HFFc6 (cell line): ENCODE data around the gene OOSP3. TPM values are rescaled to one million over a fixed set of nuclear protein-coding genes. Genes with fewer than 3 reads are reported as not detected.

Experiments
- DNase-seq: peaks from one replicate; pipeline ENCODE4 v3.0.0-alpha.2; 2018
- H3K27ac Mint-ChIP-seq: 2 replicates; pipeline ENCODE4 v1.8.0; 2020; ENCODE audit warnings: mild to moderate bottlenecking, mixed read lengths
- H3K27me3 Mint-ChIP-seq: 2 replicates; pipeline ENCODE4 v1.8.0; 2021; ENCODE audit warnings: mild to moderate bottlenecking, moderate library complexity, mixed read lengths; ENCODE audit not compliant: insufficient read depth
- H3K36me3 Mint-ChIP-seq: 2 replicates; pipeline ENCODE4 v1.8.0; 2021; ENCODE audit warnings: low read depth, mixed read lengths
- H3K4me1 Mint-ChIP-seq: 2 replicates; pipeline ENCODE4 v1.8.0; 2020; ENCODE audit warnings: low read depth, mixed read lengths
- H3K4me3 Mint-ChIP-seq: 2 replicates; pipeline ENCODE4 v1.8.0; 2020; ENCODE audit warnings: mild to moderate bottlenecking, moderate library complexity, mixed read lengths
- H3K9me3 Mint-ChIP-seq: 2 replicates; pipeline ENCODE4 v1.8.0; 2020; ENCODE audit warnings: mild to moderate bottlenecking, mixed read lengths
- total RNA-seq, 6 experiments: library from RNA; stranded (reverse); fragmentation: NEBNext Ultra II Directional; extraction: Animal tissue kit (Norgen Biotek cat#: 25700); gene quantifications; 2 replicates in 1 of 6; 3 replicates in 5 of 6; pipeline ENCODE4 v1.2.3, GENCODE V29; 2021
- TF ChIP-seq, protein P1 (sequence below): fragments of 200-600 bp; sonication (generic); IDR thresholded peaks from 2 replicates; pipeline ENCODE4 v1.5.0; 2021; ENCODE audit warnings: antibody characterized with exemption, mild to moderate bottlenecking

OOSP3 gene
- total RNA-seq, 6 experiments from 2014 or later = not detected

- no peak within 1 kb of the TSS for H3K27ac Mint-ChIP-seq
These were observed 12.2 kb upstream of the OOSP3 start, which contains the start of gene TCN1 for GRCh38 chr11:59866397-59866796. Gene TCN1, minus strand, starts transcription at chr11:59866487. Its CDS starts 17 bp downstream, at chr11:59866470.

DNA sequence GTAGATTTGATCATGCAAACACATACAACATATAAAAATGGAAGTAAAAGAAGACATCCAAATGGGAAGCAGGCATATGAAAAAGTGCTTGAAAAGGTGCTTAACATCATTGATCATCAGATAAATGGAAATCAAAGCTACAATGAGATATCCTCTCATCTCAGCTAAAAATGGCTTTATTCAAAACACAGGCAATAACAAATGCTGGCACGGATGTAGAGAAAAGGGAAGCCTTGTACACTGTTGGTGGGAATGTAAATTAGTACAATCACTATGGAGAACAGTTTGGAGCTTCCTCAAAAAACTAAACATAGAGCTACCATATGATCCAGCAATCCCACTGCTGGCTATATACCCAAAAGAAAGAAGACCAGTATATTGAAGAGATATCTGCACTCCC, 11.7 kb upstream of the OOSP3 start:
- TF ChIP-seq, protein P1, sequence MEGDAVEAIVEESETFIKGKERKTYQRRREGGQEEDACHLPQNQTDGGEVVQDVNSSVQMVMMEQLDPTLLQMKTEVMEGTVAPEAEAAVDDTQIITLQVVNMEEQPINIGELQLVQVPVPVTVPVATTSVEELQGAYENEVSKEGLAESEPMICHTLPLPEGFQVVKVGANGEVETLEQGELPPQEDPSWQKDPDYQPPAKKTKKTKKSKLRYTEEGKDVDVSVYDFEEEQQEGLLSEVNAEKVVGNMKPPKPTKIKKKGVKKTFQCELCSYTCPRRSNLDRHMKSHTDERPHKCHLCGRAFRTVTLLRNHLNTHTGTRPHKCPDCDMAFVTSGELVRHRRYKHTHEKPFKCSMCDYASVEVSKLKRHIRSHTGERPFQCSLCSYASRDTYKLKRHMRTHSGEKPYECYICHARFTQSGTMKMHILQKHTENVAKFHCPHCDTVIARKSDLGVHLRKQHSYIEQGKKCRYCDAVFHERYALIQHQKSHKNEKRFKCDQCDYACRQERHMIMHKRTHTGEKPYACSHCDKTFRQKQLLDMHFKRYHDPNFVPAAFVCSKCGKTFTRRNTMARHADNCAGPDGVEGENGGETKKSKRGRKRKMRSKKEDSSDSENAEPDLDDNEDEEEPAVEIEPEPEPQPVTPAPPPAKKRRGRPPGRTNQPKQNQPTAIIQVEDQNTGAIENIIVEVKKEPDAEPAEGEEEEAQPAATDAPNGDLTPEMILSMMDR = no peak
- Mint-ChIP-seq H3K36me3 (no peaks in the 10 kb centered on the region), H3K27ac (no peak overlapping the region)

More at GRCh38 chr11:59866397-59866796, 12.2 kb upstream of the OOSP3 start, which contains the start of gene TCN1:
- TF ChIP-seq, protein P1 = no peak
- DNase-seq = no peak
- Mint-ChIP-seq H3K4me3 (no peak within 1 kb of the TSS), H3K27me3 (0 out of 2 replicates have a peak, but pooled peaks cover 2% of the 10 kb centered on the region), H3K9me3 (no peaks in the 10 kb centered on the region), H3K36me3 (no peaks in the 10 kb centered on the region), H3K4me1 (no peaks in the 10 kb centered on the region)

DNA sequence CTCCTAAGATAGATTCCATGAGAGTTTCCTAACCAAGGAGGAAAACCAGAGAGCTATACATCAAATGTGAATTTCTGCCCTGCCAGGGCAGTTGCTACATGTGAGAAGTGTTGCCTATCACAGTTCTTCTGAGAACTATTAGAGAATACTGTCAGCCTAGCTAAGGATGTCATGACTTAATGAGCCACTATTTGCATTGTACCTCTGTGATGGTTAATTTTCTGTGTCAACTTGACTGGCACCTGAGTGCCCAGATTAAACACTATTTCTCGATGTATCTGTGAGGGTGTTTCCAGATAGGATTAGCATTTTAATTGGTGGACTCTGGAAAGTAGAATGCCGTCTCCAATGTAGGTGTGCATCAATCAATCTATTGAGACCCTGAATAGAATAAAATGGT, 10.6 kb upstream of the OOSP3 start:
- no peaks in the 10 kb centered on the region for H3K4me1 Mint-ChIP-seq
- H3K27me3 Mint-ChIP-seq = 0 out of 2 replicates have a peak, but pooled peaks cover 2% of the 10 kb centered on the region
- DNase-seq = no peak

More for the DNA sequence above, 11.7 kb upstream of the OOSP3 start:
- H3K9me3 Mint-ChIP-seq = no peaks in the 10 kb centered on the region
- DNase-seq = no peak
- no peak overlapping the region for H3K4me3 Mint-ChIP-seq
- H3K27me3 Mint-ChIP-seq = 0 out of 2 replicates have a peak, but pooled peaks cover 2% of the 10 kb centered on the region
- H3K4me1 Mint-ChIP-seq = no peaks in the 10 kb centered on the region

GRCh38 chr11:59872076-59872475, 6.5 kb upstream of the OOSP3 start:
- H3K27me3 Mint-ChIP-seq = peaks cover 3% of the 10 kb centered on the region; the same call in 1 of the 2 replicates
- DNase-seq = no peak
- H3K4me3 Mint-ChIP-seq = no peak overlapping the region
- no peaks in the 10 kb centered on the region for H3K36me3 Mint-ChIP-seq
- no peaks in the 10 kb centered on the region for H3K9me3 Mint-ChIP-seq
- no peaks in the 10 kb centered on the region for H3K4me1 Mint-ChIP-seq
- TF ChIP-seq, protein P1 = no peak
- no peak overlapping the region for H3K27ac Mint-ChIP-seq

More for the DNA sequence above, 10.6 kb upstream of the OOSP3 start:
- Mint-ChIP-seq H3K9me3 (no peaks in the 10 kb centered on the region), H3K36me3 (no peaks in the 10 kb centered on the region), H3K4me3 (no peak overlapping the region), H3K27ac (no peak overlapping the region)
- TF ChIP-seq, protein P1 = no peak

- H3K36me3 Mint-ChIP-seq = no peaks in the 10 kb centered on the region
- H3K27me3 Mint-ChIP-seq = peaks cover 3% of the 10 kb centered on the region; the same call in 1 of the 2 replicates
- H3K4me3 Mint-ChIP-seq = no peak overlapping the region
- no peaks in the 10 kb centered on the region for H3K4me1 Mint-ChIP-seq
- TF ChIP-seq, protein P1 = no peak
- H3K27ac Mint-ChIP-seq = no peak overlapping the region
- no peak for DNase-seq
- H3K9me3 Mint-ChIP-seq = no peaks in the 10 kb centered on the region
These were observed 2.6 kb upstream of the OOSP3 start for GRCh38 chr11:59875856-59876519.
